ENCODE results near the gene LARP1.

- TF ChIP-seq CTCF (IDR thresholded peaks at IDR 0.05; ENCODE audit: insufficient read depth, low read length, poor library complexity, severe bottlenecking) = no peak
- TF ChIP-seq EZH2phosphoT487 (conservative IDR thresholded peaks at IDR 0.05; ENCODE audit: low read length) = no peak
These were observed 38.7 kb downstream of the LARP1 start for GRCh38 chr5:154793599-154794524.
